ENCODE data around the gene FABP1. TPM values are rescaled to one million over a fixed set of nuclear protein-coding genes. Genes with fewer than 3 reads are reported as not detected.

FABP1 gene
- total and polyA plus RNA-seq, 2 of the 4 experiments (the other 2 are of a cell fraction): not detected

DNA sequence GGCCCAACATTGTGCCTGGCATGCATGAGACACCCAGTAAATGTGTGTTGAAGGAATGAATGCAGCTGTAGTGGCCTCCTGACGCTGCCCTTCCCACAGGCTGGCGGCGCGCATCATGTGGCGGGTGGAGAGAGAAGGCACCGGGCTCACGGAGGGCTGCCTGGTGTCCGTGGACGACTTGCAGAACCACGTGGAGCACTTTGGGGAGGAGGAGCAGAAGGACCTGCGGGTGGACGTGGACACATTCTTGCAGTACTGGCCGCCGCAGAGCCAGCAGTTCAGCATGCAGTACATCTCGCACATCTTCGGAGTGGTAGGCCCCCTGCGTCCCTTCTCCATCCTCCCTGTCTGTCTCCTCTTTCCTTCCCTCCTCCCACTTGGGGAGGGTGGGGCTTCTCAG lies 40.1 kb downstream of the FABP1 start:
- no peak overlapping the region for H2BK15ac ChIP-seq (ENCODE audit: low read depth, low read length)
- no peak overlapping the region for H3K4me3 ChIP-seq (ENCODE audit: insufficient read depth, low read depth, low read length)
- peaks cover 16% of the 10 kb centered on the region for H3K27me3 ChIP-seq (ENCODE audit: control insufficient read depth, insufficient read depth, low read length)
- H3K9me3 ChIP-seq (ENCODE audit: control insufficient read depth, insufficient read depth, low read length): no peaks in the 10 kb centered on the region
- H3K79me1 ChIP-seq (ENCODE audit: low read depth in 1 of 2, low read length in 2 of 2): no peaks in the 10 kb centered on the region
- H4K91ac ChIP-seq (ENCODE audit: insufficient read depth, low read depth, low read length): no peak overlapping the region
- no peak overlapping the region for H3K23ac ChIP-seq (ENCODE audit: low read depth, low read length)
- no peak overlapping the region for H2BK20ac ChIP-seq (ENCODE audit: low read depth, low read length)
- H3K36me3 ChIP-seq (ENCODE audit: control insufficient read depth, insufficient read depth, low read length): no peaks in the 10 kb centered on the region
- no peak for ATAC-seq (ENCODE audit: low read depth)
- H3K18ac ChIP-seq (ENCODE audit: low read depth, low read length): no peak overlapping the region
- H3K4me2 ChIP-seq (ENCODE audit: low read depth, low read length): no peak overlapping the region
- no peak overlapping the region for H3K4ac ChIP-seq (ENCODE audit: low read depth, low read length)
- no peaks in the 10 kb centered on the region for H3K4me1 ChIP-seq (ENCODE audit: control insufficient read depth, insufficient read depth, low read length)
- no peaks in the 10 kb centered on the region for H4K20me1 ChIP-seq (ENCODE audit: insufficient read depth, low read length)
- intact Hi-C loops (cut with micrococcal nuclease) (no loop called here), dilution Hi-C loops (cut with HindIII; ENCODE audit: low sequenced_read_pairs, unreplicated experiment) (no loop called here), in situ Hi-C loops (cut with MboI; ENCODE audit: low sequenced_read_pairs) (no loop called here)
- H4K8ac ChIP-seq (ENCODE audit: low read depth in 2 of 2, low read length in 2 of 2): no peak overlapping the region
- H3K56ac ChIP-seq (ENCODE audit: extremely low read depth, insufficient read depth, low read length): no peak overlapping the region
- DNase-seq: no peak
- no peak overlapping the region for H2AFZ ChIP-seq (replicated peaks; ENCODE audit: low read length, poor library complexity)
- no peaks in the 10 kb centered on the region for H3K9me1 ChIP-seq (ENCODE audit: insufficient read depth, low read length)
- no TSS peak for BruUV-seq (replicated peaks)
- H2BK120ac ChIP-seq (ENCODE audit: low read depth, low read length): no peak overlapping the region
- ChIA-PET CTCF (no interaction called here), POLR2A (ENCODE audit: unreplicated experiment) (no interaction called here)
- no peak overlapping the region for H2BK5ac ChIP-seq (ENCODE audit: low read depth, low read length, poor library complexity, severe bottlenecking)
- no peak overlapping the region for H4K5ac ChIP-seq (ENCODE audit: low read depth, low read length)
- H3K14ac ChIP-seq (replicated peaks; ENCODE audit: low read depth, low read length): no peak overlapping the region
- H2AK5ac ChIP-seq (ENCODE audit: low read depth, low read length): no peak overlapping the region
- no peak overlapping the region for H3K9ac ChIP-seq (ENCODE audit: low read depth, low read length)
- TF ChIP-seq CEBPB (IDR thresholded peaks at IDR 0.05; ENCODE audit: low read depth, low read length) (no peak), BHLHE40 (IDR thresholded peaks at IDR 0.05; ENCODE audit: low read depth, low read length) (no peak), CHD1 (IDR thresholded peaks at IDR 0.05; ENCODE audit: low read depth, low read length) (no peak), SMC3 (IDR thresholded peaks at IDR 0.05; ENCODE audit: low read depth, low read length) (no peak), RFX5 (IDR thresholded peaks at IDR 0.05; ENCODE audit: low read depth, low read length) (no peak), NFE2L2 (IDR thresholded peaks at IDR 0.05; ENCODE audit: low read depth, low read length) (no peak), RCOR1 (IDR thresholded peaks at IDR 0.05; ENCODE audit: insufficient replicate concordance, low read length) (no peak), RAD21 (IDR thresholded peaks at IDR 0.05; ENCODE audit: low read length) (no peak), FOS (IDR thresholded peaks at IDR 0.05; ENCODE audit: low read depth, low read length) (no peak), MXI1 (IDR thresholded peaks at IDR 0.05; ENCODE audit: borderline replicate concordance, low read depth, low read length) (no peak), MAZ (IDR thresholded peaks at IDR 0.05; ENCODE audit: borderline replicate concordance, low read depth, low read length) (no peak), MAFK (IDR thresholded peaks at IDR 0.05; ENCODE audit: low read depth, low read length) (no peak), POLR2A (IDR thresholded peaks at IDR 0.05; ENCODE audit: low read depth, low read length) (no peak)
- TF ChIP-seq, protein P1, sequence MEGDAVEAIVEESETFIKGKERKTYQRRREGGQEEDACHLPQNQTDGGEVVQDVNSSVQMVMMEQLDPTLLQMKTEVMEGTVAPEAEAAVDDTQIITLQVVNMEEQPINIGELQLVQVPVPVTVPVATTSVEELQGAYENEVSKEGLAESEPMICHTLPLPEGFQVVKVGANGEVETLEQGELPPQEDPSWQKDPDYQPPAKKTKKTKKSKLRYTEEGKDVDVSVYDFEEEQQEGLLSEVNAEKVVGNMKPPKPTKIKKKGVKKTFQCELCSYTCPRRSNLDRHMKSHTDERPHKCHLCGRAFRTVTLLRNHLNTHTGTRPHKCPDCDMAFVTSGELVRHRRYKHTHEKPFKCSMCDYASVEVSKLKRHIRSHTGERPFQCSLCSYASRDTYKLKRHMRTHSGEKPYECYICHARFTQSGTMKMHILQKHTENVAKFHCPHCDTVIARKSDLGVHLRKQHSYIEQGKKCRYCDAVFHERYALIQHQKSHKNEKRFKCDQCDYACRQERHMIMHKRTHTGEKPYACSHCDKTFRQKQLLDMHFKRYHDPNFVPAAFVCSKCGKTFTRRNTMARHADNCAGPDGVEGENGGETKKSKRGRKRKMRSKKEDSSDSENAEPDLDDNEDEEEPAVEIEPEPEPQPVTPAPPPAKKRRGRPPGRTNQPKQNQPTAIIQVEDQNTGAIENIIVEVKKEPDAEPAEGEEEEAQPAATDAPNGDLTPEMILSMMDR (conservative IDR thresholded peaks at IDR 0.05; ENCODE audit: low read depth, low read length): no peak
- TF ChIP-seq, protein P2, sequence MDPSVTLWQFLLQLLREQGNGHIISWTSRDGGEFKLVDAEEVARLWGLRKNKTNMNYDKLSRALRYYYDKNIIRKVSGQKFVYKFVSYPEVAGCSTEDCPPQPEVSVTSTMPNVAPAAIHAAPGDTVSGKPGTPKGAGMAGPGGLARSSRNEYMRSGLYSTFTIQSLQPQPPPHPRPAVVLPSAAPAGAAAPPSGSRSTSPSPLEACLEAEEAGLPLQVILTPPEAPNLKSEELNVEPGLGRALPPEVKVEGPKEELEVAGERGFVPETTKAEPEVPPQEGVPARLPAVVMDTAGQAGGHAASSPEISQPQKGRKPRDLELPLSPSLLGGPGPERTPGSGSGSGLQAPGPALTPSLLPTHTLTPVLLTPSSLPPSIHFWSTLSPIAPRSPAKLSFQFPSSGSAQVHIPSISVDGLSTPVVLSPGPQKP (IDR thresholded peaks at IDR 0.05; ENCODE audit: borderline replicate concordance, low read depth, low read length): no peak
- TF ChIP-seq, protein P3, sequence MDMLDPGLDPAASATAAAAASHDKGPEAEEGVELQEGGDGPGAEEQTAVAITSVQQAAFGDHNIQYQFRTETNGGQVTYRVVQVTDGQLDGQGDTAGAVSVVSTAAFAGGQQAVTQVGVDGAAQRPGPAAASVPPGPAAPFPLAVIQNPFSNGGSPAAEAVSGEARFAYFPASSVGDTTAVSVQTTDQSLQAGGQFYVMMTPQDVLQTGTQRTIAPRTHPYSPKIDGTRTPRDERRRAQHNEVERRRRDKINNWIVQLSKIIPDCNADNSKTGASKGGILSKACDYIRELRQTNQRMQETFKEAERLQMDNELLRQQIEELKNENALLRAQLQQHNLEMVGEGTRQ (IDR thresholded peaks at IDR 0.05; ENCODE audit: low read depth, low read length): no peak
- no peak overlapping the region for H3K27ac ChIP-seq (ENCODE audit: insufficient read depth, low read length)
- no peak overlapping the region for H2AK9ac ChIP-seq (replicated peaks; ENCODE audit: low read depth, low read length, poor library complexity)
- 70% methylated on average over 10 of the region's 17 CpGs; no CpG with 5 or more reads in 1 of the 2 experiments for WGBS, 2 experiments (ENCODE audit: extremely low coverage in 2 of 2, insufficient read length in 1 of 2)

All from IMR-90 (cell line).